Measurements from ENCODE around the gene SGCD.

SGCD gene

DNA sequence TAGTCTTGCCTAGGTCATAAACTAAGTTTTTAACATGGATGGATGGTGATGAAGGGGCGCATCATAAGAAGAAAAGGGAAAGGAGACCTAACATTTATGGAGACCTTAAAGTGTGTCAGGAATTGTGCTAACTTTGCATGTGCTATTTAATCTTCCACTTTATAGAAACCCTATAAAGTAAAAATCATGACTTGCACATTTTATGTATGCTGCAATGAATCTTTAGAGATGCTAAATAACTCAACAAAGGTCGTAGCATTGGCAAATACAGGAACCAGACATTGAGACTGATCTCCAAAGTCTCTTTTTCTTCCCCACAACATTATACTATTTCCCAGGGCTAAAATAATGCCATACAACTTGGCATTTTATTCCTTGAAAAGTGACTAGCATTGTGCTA is 214.6 kb downstream of the SGCD start:
- no peak for DNase-seq (ENCODE audit: low read depth)

DNA sequence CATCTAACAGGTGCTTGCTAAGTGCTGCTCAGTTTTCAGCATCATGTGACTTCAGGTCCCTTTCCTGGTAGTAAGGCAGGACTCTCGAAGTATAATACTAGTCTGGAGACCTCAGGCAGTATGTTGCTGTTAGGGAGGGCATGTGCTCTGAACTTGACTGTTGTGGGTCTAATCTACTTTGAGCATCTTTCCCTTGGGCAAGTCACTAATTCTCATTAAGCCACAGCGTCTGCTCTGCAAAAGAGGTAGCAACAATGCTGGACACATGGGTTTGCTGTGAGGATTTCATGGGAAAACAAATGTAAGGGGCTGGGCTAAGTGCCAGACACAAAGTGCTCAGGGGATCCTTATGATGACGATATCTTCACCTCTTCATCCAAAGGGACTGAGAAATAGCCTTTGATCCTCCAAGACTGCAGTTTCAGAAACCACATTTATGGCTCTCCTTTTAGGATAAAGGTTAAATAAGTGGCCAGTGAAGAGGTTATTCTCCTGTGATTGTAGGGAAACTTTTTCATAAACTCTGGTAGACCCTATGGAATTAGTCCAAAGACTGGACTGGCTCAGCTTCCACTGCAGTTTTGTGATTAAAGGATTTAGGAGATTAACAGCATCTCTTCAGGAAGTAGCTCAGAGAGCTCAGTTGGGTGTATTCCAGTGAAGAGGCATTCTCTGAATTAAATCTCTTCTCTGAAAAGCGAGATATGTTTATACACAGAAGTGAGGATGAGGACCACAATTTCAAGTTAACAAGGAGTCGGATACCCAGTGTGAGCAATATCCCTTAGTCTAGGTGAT is 216.6 kb downstream of the SGCD start:
- TF ChIP-seq CTCF (IDR thresholded peaks at IDR 0.05; ENCODE audit: insufficient read depth, low read depth, low read length, missing control alignments): no peak
- no peak for DNase-seq (ENCODE audit: low read depth)
- no peak overlapping the region for H3K4me3 ChIP-seq (ENCODE audit: low read length)

More for the DNA sequence above, 214.6 kb downstream of the SGCD start:
- no peak for TF ChIP-seq CTCF (IDR thresholded peaks at IDR 0.05; ENCODE audit: insufficient read depth, low read depth, low read length, missing control alignments)
- H3K4me3 ChIP-seq (ENCODE audit: low read length): no peak overlapping the region

- DNase-seq (ENCODE audit: low read depth): no peak
- no peak overlapping the region for H3K4me3 ChIP-seq (ENCODE audit: low read length)
- no peak for TF ChIP-seq CTCF (IDR thresholded peaks at IDR 0.05; ENCODE audit: insufficient read depth, low read depth, low read length, missing control alignments)
Measured at GRCh38 chr5:156552855-156553358, 225.9 kb downstream of the SGCD start.

GRCh38 chr5:156556666-156557406 is 229.9 kb downstream of the SGCD start:
- H3K4me3 ChIP-seq (ENCODE audit: low read length): no peak overlapping the region
- no peak for DNase-seq (ENCODE audit: low read depth)
- TF ChIP-seq CTCF (IDR thresholded peaks at IDR 0.05; ENCODE audit: insufficient read depth, low read depth, low read length, missing control alignments): no peak

DNA sequence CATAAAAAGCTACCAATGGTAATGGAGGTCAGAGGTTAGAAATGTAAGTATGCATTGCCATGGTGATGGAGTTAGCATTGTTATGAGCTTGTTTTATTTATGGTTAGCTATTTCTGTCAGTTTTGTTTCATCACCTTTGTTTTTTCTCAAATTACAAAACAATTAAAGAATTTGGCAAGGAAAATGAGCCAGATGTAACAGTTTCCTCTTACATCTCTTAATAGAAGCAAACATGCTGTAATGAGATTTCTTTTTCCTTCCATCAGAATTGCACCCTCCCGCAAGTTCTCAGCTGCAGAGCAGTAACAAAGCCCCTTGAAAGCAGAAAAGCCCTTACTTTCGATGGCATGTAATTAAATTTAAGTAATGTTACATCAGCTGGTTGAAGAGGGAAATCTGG is 233.0 kb downstream of the SGCD start:
- no peak for TF ChIP-seq CTCF (IDR thresholded peaks at IDR 0.05; ENCODE audit: insufficient read depth, low read depth, low read length, missing control alignments)
- H3K4me3 ChIP-seq (ENCODE audit: low read length): no peak overlapping the region
- DNase-seq (ENCODE audit: low read depth): no peak

DNA sequence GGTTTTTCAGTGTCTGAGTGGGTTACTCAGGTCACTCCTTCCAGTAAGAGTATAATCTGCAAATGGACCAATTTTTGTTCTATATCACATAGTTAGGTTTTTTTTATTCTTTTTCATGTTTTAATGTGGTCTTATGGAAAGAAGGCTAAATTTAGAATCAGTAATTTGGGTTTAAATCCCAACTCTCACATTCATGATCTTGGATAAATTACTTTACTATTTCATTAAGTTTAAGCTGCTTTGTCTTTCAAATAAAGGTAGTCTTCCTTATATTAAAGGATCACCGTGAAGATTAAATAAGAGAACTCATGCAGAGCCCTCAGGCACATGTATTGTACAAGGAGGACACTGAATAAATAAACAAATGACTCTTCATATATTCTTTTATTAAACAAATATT is 234.7 kb downstream of the SGCD start:
- H3K4me3 ChIP-seq (ENCODE audit: low read length): no peak overlapping the region
- no peak for TF ChIP-seq CTCF (IDR thresholded peaks at IDR 0.05; ENCODE audit: insufficient read depth, low read depth, low read length, missing control alignments)
- no peak for DNase-seq (ENCODE audit: low read depth)

Measured in epithelial cell of esophagus (primary cell).